DMS53 treated with DMSO at 0.1 percent for 48 hours (cell line): ENCODE data around the gene LRRC3.

Experiments
- DNase-seq: peaks from one replicate; lab custom pipeline; 2025; ENCODE audit not compliant: unreplicated experiment; lab: John Stamatoyannopoulos, UW

The LRRC3 gene

DNA sequence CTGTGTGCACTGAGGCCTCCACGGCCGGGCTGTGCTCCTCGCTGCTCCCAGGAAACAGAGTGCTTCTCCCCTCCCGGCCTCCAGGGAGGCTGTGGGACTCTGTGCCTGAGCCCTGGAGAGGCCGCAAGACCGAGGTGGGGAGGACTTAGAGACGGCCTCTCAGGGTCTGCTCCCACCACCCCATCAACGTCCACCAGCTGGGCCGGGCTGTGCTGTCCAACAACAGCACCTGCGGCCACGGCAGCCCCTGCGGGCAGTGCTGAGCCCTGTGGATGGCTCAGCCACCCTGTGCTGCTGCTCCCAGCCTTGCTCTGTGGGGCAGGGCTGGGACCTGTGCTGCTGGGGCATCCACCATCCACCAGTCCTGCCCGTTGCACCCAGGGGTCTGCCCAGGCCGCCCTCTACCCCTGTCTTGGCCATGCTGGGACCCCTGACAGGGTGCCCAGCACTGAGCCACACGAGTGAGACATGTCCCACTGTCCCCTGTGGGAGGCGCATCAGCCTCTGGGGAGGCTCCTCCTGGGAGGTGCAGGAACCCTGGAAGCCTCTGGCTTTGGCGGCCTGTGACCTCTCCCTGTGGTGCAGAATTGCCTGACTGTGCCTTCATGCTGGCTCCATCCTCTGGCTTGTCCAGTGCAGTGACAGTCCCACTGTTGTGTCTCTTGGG is 31.2 kb upstream of the LRRC3 start:
- no peak for DNase-seq

DNA sequence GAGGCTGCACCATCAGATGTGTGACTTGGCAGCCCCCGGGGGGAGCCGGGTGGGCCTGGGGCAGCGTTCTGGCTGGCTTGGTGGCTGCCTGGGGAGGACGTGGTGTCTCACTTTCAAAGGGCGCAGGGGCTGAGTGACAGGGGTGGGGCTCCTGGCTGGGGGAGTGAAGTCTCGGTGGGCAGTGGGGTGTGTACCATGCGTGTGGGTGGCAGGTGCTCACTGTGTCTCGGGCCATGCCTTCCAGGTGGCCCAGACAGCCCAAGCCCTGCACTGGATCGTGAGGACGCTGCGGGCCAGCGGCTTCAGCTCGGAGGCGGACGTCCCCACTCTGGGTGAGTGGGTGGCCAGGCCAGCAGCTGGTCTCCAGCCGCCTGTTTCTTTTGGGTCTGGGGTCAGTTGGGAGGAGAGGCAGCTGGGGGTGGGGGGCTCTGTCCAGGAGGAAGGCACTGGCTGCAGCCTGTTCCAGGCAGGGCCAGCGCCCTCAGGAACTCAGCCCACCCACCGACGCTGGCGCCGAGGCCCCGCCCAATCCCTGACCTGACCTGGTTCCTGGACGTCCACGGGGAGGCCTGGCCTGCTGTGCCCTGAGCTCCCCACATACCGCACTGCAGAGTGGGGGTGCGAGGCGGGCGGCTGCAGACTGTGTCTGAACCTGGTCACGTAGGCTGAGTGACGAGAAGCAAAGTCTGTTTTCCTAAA is 30.6 kb upstream of the LRRC3 start:
- no peak for DNase-seq

DNA sequence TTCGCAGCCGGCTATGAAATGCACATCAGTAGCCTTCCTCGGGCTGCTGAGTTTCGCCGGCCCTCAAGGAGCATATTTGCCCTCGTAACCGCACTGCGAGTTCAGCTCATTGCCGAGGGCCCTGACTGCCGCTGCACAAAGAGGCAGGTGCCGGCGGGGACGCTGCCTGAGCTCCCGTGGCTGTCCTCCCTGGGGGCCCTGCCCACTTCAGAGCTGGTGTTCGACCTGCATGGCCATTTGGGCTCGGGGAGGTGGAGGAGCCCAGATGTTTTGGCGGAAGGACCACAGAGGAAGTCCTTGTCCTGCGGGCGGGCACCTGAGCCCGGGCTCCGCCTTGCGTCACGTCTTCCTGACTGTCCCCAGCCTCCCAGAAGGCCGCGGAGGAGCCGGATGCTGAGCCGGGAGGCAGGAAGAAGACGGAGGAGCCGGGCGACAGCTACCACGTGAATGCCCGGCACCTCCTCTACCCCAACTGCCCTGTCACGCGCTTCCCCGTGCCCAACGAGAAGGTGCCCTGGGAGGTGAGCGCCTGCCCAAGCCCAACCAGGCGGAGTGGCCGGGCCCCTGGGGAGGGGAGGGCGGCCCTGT is 29.9 kb upstream of the LRRC3 start:
- DNase-seq, result no peak

DNA sequence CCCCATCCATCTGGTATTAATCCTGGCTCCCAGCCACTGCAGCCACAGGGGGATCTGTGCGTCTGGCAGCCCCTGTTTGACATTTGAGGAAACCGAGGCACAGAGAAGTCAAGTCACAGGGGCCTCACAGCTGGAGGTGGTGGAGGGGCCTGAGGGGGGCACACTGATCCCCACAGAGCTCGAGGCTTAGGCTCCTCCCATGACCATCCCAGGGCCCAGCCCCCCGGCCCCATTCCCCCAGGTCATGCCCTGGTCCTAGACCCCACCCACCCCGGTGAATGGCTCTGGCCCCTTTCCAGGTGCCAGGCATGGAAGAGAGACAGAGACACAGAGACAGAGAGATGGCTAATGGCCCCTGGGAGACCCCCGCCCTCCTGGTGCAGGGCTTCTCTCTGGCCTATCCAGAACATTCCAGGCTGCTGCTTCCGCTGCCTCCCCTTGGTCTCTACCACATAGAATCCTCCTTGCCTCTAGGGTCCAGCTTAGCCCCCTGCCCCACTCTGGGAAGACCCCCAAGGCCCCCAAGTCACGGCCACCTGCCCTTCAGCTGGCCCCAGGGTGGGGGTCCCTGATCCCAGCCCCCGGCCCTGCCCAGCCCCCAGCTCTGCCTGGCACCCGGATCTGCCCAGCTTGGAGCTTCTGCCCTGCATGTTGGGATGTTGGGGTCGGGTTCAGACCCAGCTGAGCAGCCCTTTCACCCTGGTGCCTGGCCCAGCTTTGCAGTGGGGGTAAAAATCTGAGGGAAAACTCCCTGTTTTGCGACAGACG is 29.2 kb upstream of the LRRC3 start:
- no peak for DNase-seq

- no peak for DNase-seq
Measured at GRCh38 chr21:44426663-44427191, 28.6 kb upstream of the LRRC3 start.

- peak; percentile 81 for DNase-seq
Measured at GRCh38 chr21:44427241-44428120, 27.8 kb upstream of the LRRC3 start.

DNA sequence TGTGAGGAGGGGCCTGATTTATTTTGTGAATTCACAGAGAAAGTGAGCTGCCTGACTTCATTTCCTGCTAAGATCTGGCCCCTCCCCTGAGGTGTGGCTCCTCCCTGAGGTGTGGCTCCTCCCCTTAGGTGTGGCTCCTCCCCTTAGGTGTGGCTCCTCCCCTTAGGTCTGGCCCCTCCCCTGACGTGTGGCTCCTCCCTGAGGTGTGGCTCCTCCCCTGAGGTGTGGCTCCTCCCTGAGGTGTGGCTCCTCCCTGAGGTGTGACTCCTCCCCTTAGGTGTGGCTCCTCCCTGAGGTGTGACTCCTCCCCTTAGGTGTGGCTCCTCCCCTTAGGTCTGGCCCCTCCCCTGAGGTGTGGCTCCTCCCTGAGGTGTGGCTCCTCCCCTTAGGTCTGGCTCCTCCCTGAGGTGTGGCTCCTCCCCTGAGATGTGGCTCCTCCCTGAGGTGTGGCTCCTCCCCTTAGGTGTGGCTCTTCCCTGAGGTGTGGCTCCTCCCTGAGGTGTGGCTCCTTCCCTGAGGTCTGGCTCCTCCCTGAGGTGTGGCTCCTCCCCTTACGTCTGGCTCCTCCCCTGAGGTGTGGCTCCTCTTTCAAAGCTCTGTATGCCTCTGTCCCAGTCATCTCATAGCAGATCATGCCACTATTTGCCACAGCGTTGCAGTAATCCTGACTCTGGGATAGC is 26.9 kb upstream of the LRRC3 start:
- DNase-seq, result peak; percentile 31

DNA sequence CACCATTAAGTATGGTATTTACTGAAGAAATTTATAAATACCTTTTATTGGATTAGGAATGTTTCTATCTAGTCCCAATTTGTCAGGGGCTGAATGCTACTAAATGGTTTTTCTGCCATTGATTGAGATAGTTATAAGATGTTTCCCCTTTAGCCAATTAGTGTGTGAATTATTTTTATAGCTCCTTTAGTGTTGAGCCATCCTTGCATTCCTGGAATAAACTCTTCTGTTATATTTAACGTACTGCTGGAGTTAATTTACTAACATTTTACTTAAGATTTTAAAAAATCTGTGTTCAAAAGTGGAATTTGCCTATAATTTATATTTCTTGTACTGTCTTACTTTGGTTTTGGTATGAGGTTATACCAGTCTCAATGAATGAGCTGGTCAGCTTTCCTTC is 25.4 kb upstream of the LRRC3 start:
- no peak for DNase-seq

DNA sequence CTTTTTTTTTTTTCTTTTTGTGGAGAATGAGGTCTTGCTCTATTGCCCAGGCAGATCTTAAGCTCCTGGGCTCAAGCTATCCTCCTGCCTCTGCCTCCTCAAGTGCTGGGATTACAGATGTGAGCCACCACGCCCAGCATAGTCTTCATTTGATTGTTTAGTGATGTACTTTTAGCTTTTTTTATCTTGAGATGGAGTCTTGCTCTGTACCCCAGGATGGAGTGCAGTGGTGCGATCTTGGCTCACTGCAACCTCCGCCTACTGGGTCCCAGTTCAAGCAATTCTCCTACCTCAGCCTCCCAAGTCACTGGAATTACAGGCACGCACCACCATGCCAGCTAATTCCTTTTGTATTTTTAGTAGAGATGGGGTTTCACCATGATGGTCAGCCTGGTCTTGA is 24.0 kb upstream of the LRRC3 start:
- no peak for DNase-seq

DNA sequence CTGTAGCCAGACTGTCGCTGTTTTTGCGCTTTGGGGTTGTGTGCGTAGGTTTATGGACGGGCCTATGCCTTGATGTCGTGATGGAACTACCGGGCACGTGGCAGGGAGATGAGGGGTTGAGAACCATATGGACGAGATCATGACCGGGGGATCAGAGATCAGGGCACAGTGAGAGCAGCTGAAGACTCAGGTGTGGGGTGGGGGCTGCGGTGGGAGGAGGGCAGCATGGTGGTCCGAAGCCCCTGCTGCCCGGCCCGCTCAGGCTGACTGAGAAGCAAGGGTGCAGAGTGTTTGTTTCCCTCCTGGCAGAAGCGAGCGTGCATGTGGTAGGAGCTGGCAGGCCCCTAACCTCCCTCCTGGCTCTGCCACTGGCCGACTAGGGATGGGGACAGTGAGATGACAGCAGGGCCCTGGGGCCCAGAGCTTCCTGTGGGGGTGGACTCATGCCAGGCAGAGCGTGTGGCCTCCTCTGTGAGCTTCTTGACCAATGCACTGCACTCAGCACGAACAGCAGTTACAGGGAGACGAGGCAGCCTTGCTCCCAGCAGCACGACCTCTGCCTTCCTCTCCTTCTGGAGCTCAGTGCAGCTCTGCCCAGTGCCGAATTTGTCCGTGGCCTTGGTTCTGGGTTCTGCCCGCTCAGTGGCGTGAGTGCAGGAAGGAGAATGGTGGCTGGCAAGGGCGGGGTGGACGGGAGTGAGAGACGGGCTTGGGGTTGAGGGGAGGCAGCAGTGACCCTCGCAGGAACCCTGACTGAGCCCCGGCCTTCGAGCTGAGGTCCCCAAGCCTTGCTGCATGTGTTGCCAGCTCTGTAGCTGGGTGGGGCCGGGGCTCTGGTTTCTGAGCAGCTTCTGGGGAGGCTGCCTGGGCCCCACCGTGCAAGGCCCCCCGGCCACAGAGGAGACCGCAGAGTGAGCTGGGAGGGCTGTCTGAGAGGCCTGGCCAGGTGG is 22.2 kb upstream of the LRRC3 start:
- no peak for DNase-seq

- DNase-seq, result no peak
Measured at GRCh38 chr21:44433791-44434567, 21.3 kb upstream of the LRRC3 start.

DNA sequence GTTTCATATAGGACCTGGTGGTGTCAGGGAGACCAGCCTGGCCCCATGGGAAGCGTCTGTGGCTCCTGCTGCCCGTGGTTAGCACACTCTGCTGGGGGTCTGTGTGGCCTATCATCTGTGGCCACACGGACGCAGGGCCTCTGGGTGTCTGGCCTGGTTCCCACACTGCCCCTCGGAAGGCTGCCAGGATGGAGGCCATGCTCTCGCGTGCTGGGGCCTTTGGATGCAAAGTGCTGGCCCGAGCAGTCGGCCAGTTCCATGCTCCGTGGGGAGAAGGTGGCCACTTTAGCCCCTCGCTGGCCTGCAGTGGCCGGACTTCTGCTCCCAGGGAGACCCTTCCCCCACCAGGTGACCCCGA is 20.8 kb upstream of the LRRC3 start:
- DNase-seq, result no peak

- no peak for DNase-seq
Measured at GRCh38 chr21:44434936-44435635, 20.2 kb upstream of the LRRC3 start.

DNA sequence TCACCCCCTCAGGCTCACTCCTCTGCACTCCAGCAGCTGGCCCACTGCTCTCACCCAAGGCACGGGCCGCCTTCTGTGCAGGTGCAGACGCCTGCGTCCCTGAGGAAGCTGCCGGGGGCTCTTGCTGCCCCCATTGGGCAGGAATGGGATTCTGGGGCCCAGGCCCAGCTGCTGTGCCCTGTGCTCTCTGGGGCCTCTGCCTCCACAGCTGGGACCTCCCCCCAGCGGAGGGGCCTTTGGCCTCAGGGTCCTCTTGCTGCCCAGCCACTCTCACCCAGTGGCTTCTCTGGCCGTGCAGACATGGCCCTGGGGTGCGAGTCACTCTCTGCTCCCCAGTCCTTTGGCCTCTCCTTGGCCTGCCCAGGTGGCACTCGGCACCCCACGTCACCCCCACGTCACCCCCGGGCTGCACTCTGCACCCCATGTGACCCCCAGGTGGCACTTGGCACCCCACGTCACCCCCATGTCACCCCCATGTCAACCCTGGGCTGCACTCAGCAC is 19.1 kb upstream of the LRRC3 start:
- DNase-seq, result no peak

- no peak for DNase-seq
Measured at GRCh38 chr21:44436958-44437357, 18.4 kb upstream of the LRRC3 start.

GRCh38 chr21:44437371-44437695 is 18.0 kb upstream of the LRRC3 start:
- DNase-seq, result no peak

DNA sequence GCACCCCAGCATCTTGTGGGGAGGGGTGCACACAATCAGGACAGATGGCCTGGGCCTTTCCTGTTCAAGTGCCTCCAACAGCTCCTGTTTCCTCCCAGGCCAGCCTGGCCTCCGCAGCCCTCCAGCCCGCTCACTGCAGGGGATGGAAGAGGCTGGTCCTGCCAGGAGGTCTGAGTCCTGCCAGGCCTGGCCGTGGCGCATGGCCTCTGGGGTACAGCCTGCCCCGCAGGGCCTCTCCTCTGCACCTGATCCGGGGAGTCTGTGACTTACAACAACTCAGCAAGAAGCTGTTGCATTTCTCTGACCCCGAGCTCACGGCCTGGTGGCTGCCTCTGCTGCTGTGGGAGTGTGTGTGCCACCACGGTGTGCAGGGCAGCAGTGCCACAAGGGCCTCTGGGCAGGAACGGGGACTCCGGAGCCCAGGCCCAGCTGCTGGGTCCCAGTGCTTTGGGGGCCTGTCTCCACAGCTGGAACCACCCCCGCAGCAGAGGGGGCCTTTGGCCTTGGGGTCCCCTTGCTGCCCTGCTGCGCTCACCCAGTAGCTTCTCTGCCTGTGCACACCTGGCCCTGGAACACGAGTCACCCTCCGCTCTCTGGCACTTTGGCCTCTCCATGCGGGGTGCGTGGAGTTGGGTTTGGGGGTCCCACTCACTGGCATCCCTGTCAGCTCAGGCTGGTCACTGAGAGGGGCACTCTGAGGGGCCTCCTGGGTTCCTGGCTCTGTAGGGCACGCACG is 17.4 kb upstream of the LRRC3 start:
- DNase-seq, result no peak
